Measurements from ENCODE around the gene MTG1.
A peak's percentile ranks its signal among the peaks of the same experiment; 100 is the strongest.
"Not testable (repeated sequence)": the region's sequence is repeated elsewhere in the genome, so short reads cannot be mapped to it uniquely, and the experiment has no call there.

Gene MTG1

DNA sequence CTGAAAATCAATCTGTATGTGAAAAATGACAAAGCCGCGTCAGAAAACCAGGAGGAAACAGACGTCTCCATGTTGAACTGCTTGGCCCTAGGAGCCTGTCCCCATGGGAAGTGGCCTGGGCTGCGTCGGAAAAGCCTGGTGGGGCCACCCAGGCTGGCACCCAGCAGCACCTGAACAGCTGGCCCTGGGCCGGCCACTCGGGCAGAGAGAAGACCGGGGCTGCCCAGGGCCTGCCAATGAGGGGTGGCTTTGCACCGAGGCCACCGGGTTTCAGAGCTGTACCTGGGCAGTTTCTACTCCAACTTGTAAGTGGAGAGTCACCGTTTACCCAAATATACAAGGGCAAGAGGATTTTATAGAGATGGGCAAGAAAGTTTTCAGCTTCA, 35.0 kb upstream of the MTG1 start:
- no peak for DNase-seq (ENCODE audit: low read depth)

- no peak for DNase-seq (ENCODE audit: low read depth)
Measured at GRCh38 chr10:133359554-133359971, 34.4 kb upstream of the MTG1 start.

DNA sequence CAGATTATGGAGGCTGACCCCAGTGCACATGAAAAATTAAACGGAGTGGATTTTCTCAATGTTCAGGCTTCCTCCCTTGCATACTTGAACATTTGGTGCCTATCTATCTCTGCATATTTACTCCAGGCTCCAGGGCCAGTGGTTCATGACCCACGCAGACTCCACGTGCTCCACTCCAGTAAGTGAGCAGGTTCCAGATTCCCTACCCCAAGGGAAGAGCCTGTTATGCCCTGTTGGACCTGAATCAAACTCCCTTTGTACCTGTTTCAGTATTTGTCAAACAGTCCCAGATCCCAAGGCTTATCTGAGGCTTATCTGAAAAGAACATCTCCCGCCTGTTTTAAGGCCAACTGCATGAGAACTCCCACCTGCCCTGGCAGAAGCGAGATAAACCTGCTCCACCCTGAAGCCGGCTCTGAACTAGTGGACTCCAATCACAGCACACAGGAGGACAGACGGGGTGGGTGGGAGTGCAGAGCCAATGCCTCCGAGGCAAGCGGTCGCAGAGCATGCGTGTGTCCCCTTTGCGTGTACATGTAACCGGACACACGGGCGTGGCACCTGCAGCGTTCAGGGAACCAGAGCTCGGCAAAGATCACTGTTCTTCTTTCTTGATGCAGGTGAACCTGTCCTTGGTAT, 33.9 kb upstream of the MTG1 start:
- no peak for DNase-seq (ENCODE audit: low read depth)

DNA sequence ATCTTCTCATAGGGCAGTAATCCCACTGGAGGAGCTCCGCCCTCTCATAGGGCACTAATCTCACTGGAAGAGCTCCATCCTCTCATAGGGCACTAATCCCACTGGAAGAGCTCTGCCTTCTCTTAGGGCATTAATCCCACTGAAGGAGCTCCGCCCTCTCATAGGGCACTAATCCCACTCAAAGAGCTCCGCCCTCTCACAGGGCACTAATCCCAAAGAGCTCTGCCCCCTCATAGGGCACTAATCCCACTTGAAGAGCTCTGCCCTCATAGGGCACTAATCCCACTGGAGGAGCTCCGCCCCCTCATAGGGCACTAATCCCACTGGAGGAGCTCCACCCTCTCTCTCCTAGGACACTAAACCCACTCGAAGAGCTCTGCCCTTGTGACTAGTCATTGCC, 32.7 kb upstream of the MTG1 start:
- DNase-seq (ENCODE audit: low read depth), result no peak

DNA sequence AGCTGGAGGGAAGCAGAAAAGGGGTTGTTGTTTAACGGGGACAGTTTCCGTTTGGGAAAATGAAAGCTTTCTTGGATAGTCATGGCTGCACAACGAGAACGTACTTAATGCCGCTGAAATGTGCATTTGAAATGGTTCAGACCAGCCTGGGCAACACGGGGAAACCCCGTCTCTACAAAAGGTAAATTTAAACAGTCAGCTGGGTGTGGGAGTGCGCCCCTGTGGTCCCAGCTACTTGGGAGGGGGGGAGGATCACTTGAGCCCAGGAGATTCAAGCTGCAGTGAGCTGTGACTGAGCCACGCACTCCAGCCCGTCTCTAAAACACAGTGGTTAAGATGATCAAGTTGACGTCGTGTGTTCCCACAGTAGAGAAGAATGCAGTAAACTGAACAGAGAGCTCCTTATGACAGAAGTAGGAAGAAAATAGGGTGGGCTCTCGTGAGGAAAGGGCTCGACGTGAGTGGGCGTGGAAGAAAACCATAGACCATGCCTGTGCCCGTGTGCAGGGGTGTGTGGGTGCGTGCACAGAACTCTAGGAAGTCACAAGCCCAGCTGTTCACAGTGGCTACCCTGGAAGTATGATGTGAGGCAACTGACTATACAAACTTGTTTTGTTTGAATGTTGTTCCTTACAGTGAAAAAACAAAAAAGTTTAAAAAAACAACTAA, 32.0 kb upstream of the MTG1 start:
- no peak for DNase-seq (ENCODE audit: low read depth)

- no peak for DNase-seq (ENCODE audit: low read depth)
Measured at GRCh38 chr10:133362846-133363245, 31.1 kb upstream of the MTG1 start.

- no peak for DNase-seq (ENCODE audit: low read depth)
Measured at GRCh38 chr10:133364645-133365431, 29.1 kb upstream of the MTG1 start.

DNA sequence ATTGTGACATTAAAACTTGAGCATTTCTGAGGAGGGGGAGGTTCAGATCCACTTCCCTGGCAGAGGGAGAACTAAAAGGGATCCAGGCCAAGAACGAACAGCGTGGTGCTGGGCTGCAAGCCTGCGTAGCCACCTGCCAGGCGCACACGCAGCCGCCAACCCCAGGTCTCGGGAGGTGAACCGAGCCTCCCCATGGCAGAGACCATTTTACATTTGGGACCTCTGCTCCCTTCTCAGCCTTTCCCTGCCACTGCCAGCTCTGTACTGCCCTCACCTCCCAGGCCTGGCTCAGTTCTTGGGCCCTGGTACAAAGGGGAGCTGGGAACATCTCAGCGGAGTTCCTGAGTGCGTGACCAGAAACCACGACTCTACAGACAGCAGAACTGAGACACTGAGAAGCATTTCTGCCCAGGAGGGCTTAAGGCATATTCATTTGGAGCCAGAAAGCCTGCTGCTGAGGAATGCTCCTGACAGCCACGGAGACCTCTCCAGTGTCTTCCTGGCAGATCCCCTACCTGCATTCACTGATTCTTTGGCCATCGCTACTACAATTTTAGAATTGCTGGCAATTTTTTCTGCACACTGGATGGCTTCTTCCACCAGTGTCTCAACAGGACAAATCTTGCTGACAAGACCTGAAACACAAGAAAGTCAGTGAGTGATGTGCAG, 28.4 kb upstream of the MTG1 start:
- DNase-seq (ENCODE audit: low read depth), result no peak

DNA sequence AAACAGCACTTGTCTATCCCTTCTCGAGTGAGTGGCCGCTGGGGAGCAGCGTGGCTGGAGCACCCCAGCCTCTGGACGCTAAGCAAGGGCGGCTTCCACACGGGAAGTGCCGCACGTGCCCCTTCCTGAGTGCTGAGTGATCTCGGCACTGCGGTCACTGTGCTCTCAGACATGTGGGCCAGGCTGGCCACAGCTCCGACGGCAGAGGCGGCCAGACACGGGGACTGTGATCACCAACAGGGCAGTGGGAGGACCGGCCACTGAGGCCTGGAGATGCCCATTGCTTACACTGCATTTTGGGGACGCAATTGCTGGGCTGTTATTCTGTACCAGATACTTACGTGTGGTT, 27.9 kb upstream of the MTG1 start:
- DNase-seq (ENCODE audit: low read depth), result no peak

DNA sequence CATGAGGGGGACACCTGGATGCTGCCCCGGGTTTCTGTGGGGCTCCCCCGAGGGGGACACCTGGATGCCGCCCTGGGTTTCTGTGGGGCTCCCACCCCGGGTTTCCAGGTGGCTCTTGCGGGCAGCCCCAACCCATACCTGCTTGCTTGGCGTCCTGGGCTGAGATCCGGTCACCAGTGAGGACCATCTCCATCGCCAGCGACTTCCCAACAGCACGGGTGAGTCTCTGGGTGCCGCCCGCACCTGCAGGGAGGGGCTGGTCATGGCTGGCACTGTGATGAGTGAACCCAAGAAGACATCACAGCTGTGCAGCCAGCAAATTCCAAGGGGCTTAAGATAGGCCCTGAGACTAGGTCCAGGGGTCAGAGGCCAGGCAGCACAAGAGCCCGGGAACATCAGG, 27.2 kb upstream of the MTG1 start:
- no peak for DNase-seq (ENCODE audit: low read depth)

- DNase-seq (ENCODE audit: low read depth), result not testable (repeated sequence)
Measured at GRCh38 chr10:133367461-133367860, 26.5 kb upstream of the MTG1 start.

- DNase-seq (ENCODE audit: low read depth), result no peak
Measured at GRCh38 chr10:133368153-133368552, 25.8 kb upstream of the MTG1 start.

GRCh38 chr10:133370030-133370786, 23.7 kb upstream of the MTG1 start:
- no peak for DNase-seq (ENCODE audit: low read depth)

- no peak for DNase-seq (ENCODE audit: low read depth)
Measured at GRCh38 chr10:133372507-133372906, 21.4 kb upstream of the MTG1 start.

DNA sequence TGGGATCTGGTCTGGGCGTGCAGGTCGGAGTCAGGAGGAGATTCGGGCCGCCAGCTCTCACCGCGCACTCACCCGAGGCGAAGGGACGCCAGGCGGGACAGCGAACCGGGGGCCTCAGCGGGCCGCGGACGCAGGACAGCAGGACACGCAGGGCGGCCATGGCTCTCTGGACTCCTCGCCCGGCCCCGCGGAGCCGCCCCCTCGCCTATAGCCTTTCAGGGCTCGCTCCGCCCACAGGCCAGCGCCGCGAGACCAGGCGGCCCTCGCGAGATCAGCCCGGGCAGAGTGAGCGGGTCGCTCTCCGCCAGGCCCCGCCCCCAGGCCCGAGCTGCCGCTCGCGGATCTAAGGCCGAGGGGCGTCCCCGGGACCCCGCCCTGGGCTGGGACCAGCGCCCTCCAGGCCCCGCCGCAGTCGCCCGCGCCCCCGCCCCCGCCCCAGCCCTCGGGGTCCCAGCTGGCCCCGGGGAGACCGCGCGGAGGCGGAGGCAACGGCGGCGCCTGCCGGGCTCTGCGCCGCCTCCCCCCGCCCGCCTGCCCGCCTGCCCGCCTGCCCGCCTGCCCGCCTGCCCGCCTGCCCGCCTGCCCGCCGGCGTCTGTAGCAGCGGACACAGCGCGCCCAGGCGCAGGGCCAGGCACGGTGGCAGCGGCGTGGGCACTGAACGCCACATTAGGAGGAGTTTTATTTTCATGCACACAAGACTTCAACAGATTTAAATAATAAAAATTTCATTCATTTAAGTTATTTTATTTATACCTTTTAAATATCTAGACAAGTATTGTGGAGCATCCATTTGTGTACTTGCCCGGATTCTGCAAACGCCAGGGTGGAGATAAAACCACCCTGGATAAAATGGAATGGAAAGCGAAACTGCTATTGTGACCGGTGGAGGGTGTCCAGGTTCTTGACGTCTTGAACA, 20.5 kb upstream of the MTG1 start, which contains the start of gene ECHS1:
ECHS1 (minus strand) TSS at position 181 of the 917 bp plus-strand sequence; CDS start at position 160, 21 bp downstream.
- DNase-seq (ENCODE audit: low read depth), result peak; percentile 82

- DNase-seq (ENCODE audit: low read depth), result no peak
Measured at GRCh38 chr10:133375357-133376115, 18.4 kb upstream of the MTG1 start.

- not testable (repeated sequence) for DNase-seq (ENCODE audit: low read depth)
Measured at GRCh38 chr10:133376183-133376582, 17.8 kb upstream of the MTG1 start.

DNA sequence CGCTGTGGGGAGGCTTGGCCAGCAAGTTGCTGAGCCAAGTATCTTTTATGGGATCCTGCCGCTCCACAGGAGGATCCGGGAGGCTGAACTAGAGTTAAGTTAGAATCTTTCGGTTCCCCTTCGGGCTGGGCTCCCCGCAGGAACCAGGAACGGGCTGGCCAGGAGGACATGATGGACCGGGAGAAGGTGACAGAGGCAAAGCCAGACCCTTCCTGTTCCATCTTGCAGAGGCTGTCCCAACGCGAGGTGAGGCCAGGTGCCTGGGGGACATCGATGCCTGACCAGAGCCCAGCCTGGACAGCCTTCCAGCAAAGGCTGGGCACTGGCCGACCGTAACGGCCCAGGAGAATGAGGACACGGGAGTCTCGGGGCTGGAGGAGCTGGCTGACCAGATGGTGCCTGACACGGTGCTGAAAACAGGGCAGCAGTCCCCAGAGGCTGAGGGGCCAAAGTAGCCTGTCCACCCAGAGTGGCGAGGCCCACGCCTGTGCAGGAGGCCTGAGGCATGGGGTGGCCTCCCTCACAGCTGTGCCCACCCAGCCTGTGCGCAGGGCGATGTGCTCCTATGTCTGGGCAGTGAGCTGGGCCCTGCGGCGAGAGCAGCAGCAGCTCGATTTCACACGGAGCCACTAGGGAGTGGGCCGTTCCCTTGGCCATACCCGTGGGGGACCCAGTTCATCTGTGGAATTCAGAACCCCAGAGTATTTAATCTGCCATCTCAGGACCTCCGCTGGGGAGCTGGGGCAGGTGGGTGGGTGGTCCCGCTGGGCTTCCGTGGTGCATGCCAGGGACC, 16.7 kb upstream of the MTG1 start:
- no peak for DNase-seq (ENCODE audit: low read depth)

DNA sequence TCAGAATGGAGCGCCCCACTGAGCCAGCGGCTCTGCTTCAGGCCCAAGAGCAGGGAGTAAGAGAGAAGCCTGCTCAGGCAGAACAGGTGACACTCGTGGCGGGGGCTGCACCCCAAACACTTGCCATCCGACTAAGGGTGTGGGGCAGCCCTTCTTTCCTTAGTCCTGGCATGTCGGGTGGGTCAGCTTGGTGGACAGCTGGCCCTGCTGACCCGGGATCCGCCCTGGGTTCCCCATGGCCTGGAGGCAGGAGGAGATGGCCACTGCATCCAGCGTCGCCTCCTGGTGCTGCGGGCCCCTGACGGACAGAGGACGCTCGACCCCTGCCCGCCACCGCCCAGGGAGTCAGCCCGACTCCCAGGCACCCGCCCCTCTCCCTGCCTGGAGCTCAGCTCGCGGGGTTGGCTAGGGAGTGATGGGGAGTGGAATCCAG, 16.1 kb upstream of the MTG1 start:
- DNase-seq (ENCODE audit: low read depth), result no peak

Data from GM04504 (cell line).